Measurements from ENCODE around the gene LINGO1. TPM values are rescaled to one million over a fixed set of nuclear protein-coding genes. Genes with fewer than 3 reads are reported as not detected.

Gene LINGO1
- total and polyA plus RNA-seq, 2 experiments from 2014 or later, result 31.8 to 37.0 TPM

- H3K27me3 ChIP-seq, result no peaks in the 10 kb centered on the region
- H3K27ac ChIP-seq, result peak overlapping the region; percentile 56
- H3K4me3 ChIP-seq, result no peak overlapping the region
- TF ChIP-seq, protein P1, sequence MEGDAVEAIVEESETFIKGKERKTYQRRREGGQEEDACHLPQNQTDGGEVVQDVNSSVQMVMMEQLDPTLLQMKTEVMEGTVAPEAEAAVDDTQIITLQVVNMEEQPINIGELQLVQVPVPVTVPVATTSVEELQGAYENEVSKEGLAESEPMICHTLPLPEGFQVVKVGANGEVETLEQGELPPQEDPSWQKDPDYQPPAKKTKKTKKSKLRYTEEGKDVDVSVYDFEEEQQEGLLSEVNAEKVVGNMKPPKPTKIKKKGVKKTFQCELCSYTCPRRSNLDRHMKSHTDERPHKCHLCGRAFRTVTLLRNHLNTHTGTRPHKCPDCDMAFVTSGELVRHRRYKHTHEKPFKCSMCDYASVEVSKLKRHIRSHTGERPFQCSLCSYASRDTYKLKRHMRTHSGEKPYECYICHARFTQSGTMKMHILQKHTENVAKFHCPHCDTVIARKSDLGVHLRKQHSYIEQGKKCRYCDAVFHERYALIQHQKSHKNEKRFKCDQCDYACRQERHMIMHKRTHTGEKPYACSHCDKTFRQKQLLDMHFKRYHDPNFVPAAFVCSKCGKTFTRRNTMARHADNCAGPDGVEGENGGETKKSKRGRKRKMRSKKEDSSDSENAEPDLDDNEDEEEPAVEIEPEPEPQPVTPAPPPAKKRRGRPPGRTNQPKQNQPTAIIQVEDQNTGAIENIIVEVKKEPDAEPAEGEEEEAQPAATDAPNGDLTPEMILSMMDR (IDR thresholded peaks at IDR 0.05; ENCODE audit: low read depth, low read length), result no peak
- DNase-seq (ENCODE audit: low read depth in 1 of 2, low spot score in 1 of 2), result peak in 1 of 2 donors; percentile 30
- H3K9me3 ChIP-seq (ENCODE audit: low read depth), result no peaks in the 10 kb centered on the region
- H3K36me3 ChIP-seq, result no peaks in the 10 kb centered on the region
- peaks cover 47% of the 10 kb centered on the region for H3K4me1 ChIP-seq (ENCODE audit: low read depth)
Observed at GRCh38 chr15:77607894-77608261, 24.8 kb downstream of the LINGO1 start.

DNA sequence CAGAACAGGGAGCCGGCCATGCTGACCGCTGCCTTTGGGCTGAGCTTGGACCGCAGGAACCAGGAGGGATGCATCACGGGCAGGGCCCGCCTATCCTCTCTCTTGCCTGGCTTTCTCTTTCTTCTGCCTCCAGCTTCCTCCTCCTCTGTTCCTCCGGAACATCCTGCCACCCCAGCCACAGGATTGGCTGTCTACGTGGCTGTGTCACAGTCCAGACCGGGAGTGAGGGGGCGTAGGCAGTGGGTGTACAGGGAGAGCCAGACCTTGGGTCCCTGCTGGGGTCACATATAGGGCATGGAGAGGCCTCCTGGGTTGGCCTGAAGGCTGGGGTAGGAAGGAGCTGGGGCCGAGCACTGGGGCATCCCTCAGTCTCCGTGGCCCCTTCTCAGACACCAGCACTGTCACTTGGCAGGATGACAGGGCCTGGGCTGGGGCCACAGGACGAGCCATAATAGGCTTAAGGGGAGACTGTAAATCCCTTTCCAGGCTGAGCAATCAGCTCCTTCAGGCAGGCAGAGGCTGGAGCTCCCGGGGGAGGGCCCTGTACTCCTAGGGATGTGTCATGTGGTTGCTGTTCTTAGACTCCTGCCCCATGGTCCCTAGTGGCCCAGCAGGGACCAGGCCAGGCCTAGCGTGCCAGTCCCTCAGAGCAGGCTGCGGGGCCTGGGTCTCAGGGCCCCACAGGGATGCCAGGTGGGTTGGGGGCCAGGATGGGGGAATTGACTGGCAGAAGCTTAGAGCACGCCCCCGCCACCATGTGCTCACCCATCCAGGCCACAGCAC lies 25.4 kb downstream of the LINGO1 start:
- H3K27me3 ChIP-seq, result no peaks in the 10 kb centered on the region
- peak; percentile 50 to 64 for DNase-seq (ENCODE audit: low read depth in 1 of 2, low spot score in 1 of 2)
- H3K27ac ChIP-seq, result peak overlapping the region; percentile 56
- TF ChIP-seq, protein P1 (IDR thresholded peaks at IDR 0.05; ENCODE audit: low read depth, low read length), result no peak
- no peaks in the 10 kb centered on the region for H3K36me3 ChIP-seq
- H3K4me1 ChIP-seq (ENCODE audit: low read depth), result peaks cover 47% of the 10 kb centered on the region
- H3K9me3 ChIP-seq (ENCODE audit: low read depth), result no peaks in the 10 kb centered on the region
- no peak overlapping the region for H3K4me3 ChIP-seq

- TF ChIP-seq, protein P1 (IDR thresholded peaks at IDR 0.05; ENCODE audit: low read depth, low read length), result no peak
- peak; percentile 36 to 45 for DNase-seq (ENCODE audit: low read depth in 1 of 2, low spot score in 1 of 2)
- Histone ChIP-seq H3K4me3 (no peak overlapping the region), H3K4me1 (ENCODE audit: low read depth) (peaks cover 47% of the 10 kb centered on the region), H3K36me3 (no peaks in the 10 kb centered on the region), H3K27me3 (no peaks in the 10 kb centered on the region), H3K9me3 (ENCODE audit: low read depth) (no peaks in the 10 kb centered on the region), H3K27ac (peak overlapping the region; percentile 56)
Observed at GRCh38 chr15:77606142-77607034, 26.3 kb downstream of the LINGO1 start.

DNA sequence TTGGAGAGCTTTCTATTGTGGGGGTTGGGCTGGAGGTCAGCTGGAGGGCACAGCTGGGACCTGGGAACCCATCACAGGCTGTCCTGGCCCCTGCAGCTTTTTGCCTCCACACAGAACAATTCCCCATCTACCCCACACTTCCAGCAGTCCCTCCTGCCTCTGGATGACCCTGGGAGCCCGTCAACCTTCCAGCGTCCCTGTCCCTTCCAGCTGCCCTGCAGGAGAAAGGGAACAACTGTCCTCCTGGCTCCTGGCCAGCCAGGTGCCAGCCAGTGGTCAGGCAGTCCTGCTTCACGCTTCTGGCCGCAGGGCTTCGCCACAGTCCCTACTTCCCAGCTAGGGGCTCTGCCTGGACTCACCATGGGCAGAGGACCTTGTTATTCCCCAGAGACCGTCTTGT lies 27.2 kb downstream of the LINGO1 start:
- no peaks in the 10 kb centered on the region for H3K9me3 ChIP-seq (ENCODE audit: low read depth)
- peaks cover 48% of the 10 kb centered on the region for H3K4me1 ChIP-seq (ENCODE audit: low read depth)
- H3K4me3 ChIP-seq, result no peak overlapping the region
- peak overlapping the region; percentile 45 for H3K27ac ChIP-seq
- no peaks in the 10 kb centered on the region for H3K27me3 ChIP-seq
- no peaks in the 10 kb centered on the region for H3K36me3 ChIP-seq
- DNase-seq (ENCODE audit: low read depth in 1 of 2, low spot score in 1 of 2), result no peak
- TF ChIP-seq, protein P1 (IDR thresholded peaks at IDR 0.05; ENCODE audit: low read depth, low read length), result no peak

DNA sequence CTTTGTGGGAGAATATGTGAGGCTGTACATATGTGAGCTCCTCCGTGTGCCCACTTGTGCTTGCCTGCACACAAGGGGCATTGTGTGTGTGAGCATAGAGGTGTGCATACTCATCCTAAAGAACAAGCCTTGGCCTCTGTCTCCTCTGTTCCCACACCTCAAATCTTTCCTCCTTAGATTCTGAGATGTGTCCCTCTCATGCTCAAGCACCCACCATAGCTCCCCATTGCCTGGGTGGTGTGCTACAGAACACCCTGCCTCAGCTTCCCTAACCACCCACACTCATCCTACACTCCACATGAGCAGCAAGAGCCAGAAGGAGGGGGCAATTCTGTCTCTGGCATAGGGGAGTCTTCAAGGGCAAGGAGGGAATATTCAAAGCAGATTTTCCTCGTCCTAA lies 27.7 kb downstream of the LINGO1 start:
- Histone ChIP-seq H3K9me3 (ENCODE audit: low read depth) (no peaks in the 10 kb centered on the region), H3K27me3 (no peaks in the 10 kb centered on the region), H3K4me3 (no peak overlapping the region), H3K4me1 (ENCODE audit: low read depth) (peaks cover 50% of the 10 kb centered on the region), H3K27ac (peak overlapping the region; percentile 45), H3K36me3 (no peaks in the 10 kb centered on the region)
- DNase-seq (ENCODE audit: low read depth in 1 of 2, low spot score in 1 of 2), result no peak
- TF ChIP-seq, protein P1 (IDR thresholded peaks at IDR 0.05; ENCODE audit: low read depth, low read length), result no peak

Data from cardiac muscle cell (in vitro differentiated cells and primary cell).